GM10266 (cell line): ENCODE measurements around the gene TULP4.
A peak's percentile ranks its signal among the peaks of the same experiment; 100 is the strongest.

ENCODE experiments used
- DNase-seq: peaks from one replicate; pipeline ENCODE4 v3.0.0; 2012; ENCODE audit errors: extremely low spot score
- TF ChIP-seq, protein P1 (sequence below): IDR thresholded peaks from 2 replicates; pipeline ENCODE4 v1.5.1; 2012; ENCODE audit warnings: mild to moderate bottlenecking, low read depth; ENCODE audit not compliant: control insufficient read depth, insufficient read depth; ENCODE audit errors: missing control alignments

Gene TULP4

GRCh38 chr6:158514176-158514575 lies 201.9 kb downstream of the TULP4 start:
- DNase-seq = no peak
- TF ChIP-seq, protein P1, sequence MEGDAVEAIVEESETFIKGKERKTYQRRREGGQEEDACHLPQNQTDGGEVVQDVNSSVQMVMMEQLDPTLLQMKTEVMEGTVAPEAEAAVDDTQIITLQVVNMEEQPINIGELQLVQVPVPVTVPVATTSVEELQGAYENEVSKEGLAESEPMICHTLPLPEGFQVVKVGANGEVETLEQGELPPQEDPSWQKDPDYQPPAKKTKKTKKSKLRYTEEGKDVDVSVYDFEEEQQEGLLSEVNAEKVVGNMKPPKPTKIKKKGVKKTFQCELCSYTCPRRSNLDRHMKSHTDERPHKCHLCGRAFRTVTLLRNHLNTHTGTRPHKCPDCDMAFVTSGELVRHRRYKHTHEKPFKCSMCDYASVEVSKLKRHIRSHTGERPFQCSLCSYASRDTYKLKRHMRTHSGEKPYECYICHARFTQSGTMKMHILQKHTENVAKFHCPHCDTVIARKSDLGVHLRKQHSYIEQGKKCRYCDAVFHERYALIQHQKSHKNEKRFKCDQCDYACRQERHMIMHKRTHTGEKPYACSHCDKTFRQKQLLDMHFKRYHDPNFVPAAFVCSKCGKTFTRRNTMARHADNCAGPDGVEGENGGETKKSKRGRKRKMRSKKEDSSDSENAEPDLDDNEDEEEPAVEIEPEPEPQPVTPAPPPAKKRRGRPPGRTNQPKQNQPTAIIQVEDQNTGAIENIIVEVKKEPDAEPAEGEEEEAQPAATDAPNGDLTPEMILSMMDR = no peak

DNA sequence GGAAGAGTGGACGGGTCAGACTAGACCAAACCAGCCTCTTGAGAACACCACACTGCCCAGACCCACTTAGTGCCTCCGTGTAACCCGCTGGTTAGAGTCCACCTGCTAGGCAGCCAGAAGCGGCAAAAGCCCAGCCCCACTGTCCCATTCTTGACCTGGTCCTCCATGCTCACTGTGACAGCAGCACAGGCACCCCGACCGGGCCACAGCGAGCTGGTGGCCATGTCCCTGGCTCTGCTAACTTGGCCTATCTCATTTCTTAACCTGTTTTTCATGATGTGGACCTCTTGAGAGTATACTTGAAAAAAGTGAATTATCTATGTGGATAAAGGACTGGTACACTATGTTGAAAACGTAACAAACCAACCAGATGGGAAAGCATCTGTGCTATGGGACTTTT lies 202.7 kb downstream of the TULP4 start:
- DNase-seq = no peak
- TF ChIP-seq, protein P1 = no peak

GRCh38 chr6:158516098-158516497 lies 203.8 kb downstream of the TULP4 start:
- DNase-seq = no peak
- TF ChIP-seq, protein P1 = no peak

GRCh38 chr6:158517038-158517437 lies 204.8 kb downstream of the TULP4 start:
- TF ChIP-seq, protein P1 = no peak
- no peak for DNase-seq

- DNase-seq = no peak
- TF ChIP-seq, protein P1 = no peak
Measured at GRCh38 chr6:158517581-158517980, 205.3 kb downstream of the TULP4 start.

DNA sequence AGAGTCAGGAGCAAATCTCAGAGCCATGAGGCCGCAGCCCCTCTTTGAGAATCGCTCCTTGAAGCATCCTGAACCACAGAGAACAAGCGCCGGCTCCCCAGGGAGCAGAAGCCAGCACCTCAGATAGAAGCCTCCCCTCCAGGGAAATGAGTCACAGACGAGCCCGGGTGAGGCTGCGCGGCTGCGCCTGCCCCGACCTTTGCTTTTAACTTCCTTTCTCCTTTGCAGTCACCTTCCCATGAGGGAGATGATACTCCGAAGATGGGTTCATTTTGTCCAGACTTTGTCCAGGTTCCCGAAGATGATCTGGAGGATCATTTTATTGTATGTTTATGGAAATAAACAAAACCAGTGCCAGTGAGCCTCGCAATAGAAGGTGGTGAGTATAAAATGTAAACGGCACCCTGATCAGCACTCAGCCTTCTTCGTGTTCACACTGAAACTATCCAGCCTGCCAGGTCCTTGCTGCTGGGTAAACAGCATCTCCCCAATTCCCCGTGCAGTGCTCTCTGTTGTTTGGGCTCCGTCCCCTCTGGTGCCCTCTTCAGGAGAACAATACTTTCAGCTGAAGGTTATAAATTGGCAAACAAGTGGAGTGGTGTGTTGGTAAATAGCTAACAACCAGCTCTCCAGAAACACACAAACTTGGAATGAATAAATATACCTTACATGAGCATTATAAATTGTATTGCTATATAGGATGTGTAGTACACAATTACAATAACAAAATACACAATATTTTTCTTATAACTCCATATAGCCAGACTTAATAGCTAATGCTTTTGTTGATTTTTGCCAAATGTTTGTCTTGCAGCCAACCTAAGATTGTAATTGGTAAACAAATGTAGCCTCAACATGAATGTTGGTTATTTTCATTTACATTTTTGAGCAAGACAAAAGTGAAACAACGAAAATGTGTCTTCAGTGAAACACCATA lies 206.2 kb downstream of the TULP4 start:
- TF ChIP-seq, protein P1 = peak; percentile 65
- peak; percentile 81 for DNase-seq

- TF ChIP-seq, protein P1 = no peak
- DNase-seq = no peak
Measured at GRCh38 chr6:158519300-158519699, 207.0 kb downstream of the TULP4 start.
